NCI-H1436 treated with DMSO at 0.1 percent for 48 hours (cell line): ENCODE measurements around the gene PCGF6.
"Not testable (repeated sequence)": the region's sequence is repeated elsewhere in the genome, so short reads cannot be mapped to it uniquely, and the experiment has no call there.

Source experiments
- DNase-seq: peaks from one replicate; lab custom pipeline; 2025; lab: John Stamatoyannopoulos, UW

PCGF6 gene

GRCh38 chr10:103316087-103316486 lies 34.9 kb downstream of the PCGF6 start:
- no peak for DNase-seq

- DNase-seq = no peak
Observed at GRCh38 chr10:103310197-103310596, 40.7 kb downstream of the PCGF6 start.

GRCh38 chr10:103307594-103307993 lies 43.3 kb downstream of the PCGF6 start:
- DNase-seq = no peak

GRCh38 chr10:103295374-103296015 lies 55.4 kb downstream of the PCGF6 start:
- DNase-seq = no peak

- DNase-seq = no peak
Observed at GRCh38 chr10:103291588-103291987, 59.4 kb downstream of the PCGF6 start.

GRCh38 chr10:103287992-103288391 lies 62.9 kb downstream of the PCGF6 start:
- no peak for DNase-seq

GRCh38 chr10:103284170-103284569 lies 66.8 kb downstream of the PCGF6 start:
- DNase-seq = no peak

- DNase-seq = no peak
Observed at GRCh38 chr10:103282961-103283360, 68.0 kb downstream of the PCGF6 start.

GRCh38 chr10:103281753-103282152 lies 69.2 kb downstream of the PCGF6 start:
- DNase-seq = peak; percentile 30

- no peak for DNase-seq
Observed at GRCh38 chr10:103280506-103280905, 70.4 kb downstream of the PCGF6 start.

GRCh38 chr10:103280031-103280430 lies 70.9 kb downstream of the PCGF6 start:
- DNase-seq = no peak

GRCh38 chr10:103278862-103279298 lies 72.1 kb downstream of the PCGF6 start:
- DNase-seq = no peak

- DNase-seq = no peak
Observed at GRCh38 chr10:103278537-103278823, 72.5 kb downstream of the PCGF6 start.

GRCh38 chr10:103277713-103278536 lies 73.0 kb downstream of the PCGF6 start:
- DNase-seq = no peak

GRCh38 chr10:103276896-103277712 lies 73.8 kb downstream of the PCGF6 start, which contains the start of gene INA:
INA (plus strand) TSS chr10:103277138; CDS start chr10:103277212, 74 bp downstream.
- no peak for DNase-seq

- no peak for DNase-seq
Observed at GRCh38 chr10:103276251-103276895, 74.6 kb downstream of the PCGF6 start.

GRCh38 chr10:103273041-103273441 lies 77.9 kb downstream of the PCGF6 start:
- no peak for DNase-seq

- no peak for DNase-seq
Observed at GRCh38 chr10:103265717-103266329, 85.1 kb downstream of the PCGF6 start.

GRCh38 chr10:103262229-103262628 lies 88.7 kb downstream of the PCGF6 start:
- no peak for DNase-seq

- no peak for DNase-seq
Observed at GRCh38 chr10:103259989-103260388, 91.0 kb downstream of the PCGF6 start.

- DNase-seq = not testable (repeated sequence)
Observed at GRCh38 chr10:103258928-103259327, 92.0 kb downstream of the PCGF6 start.

GRCh38 chr10:103257812-103258211 lies 93.1 kb downstream of the PCGF6 start:
- no peak for DNase-seq
